GM21825 (cell line): ENCODE measurements around the gene PPFIBP1.
"Not testable (repeated sequence)": the region's sequence is repeated elsewhere in the genome, so short reads cannot be mapped to it uniquely, and the experiment has no call there.

Source experiments
- ATAC-seq: cut with Tn5 transposase; IDR thresholded peaks from one replicate; pipeline ENCODE4 v1.9.1; 2021; ENCODE audit warnings: mild to moderate bottlenecking, moderate library complexity; ENCODE audit not compliant: unreplicated experiment

PPFIBP1 gene

GRCh38 chr12:27651201-27651600, 127.2 kb downstream of the PPFIBP1 start:
- no peak for ATAC-seq

- no peak for ATAC-seq
Observed at GRCh38 chr12:27652174-27652763, 128.3 kb downstream of the PPFIBP1 start.

GRCh38 chr12:27653661-27654060, 129.7 kb downstream of the PPFIBP1 start:
- ATAC-seq: no peak

- ATAC-seq: not testable (repeated sequence)
Observed at GRCh38 chr12:27655476-27655875, 131.5 kb downstream of the PPFIBP1 start.

GRCh38 chr12:27657296-27657695, 133.3 kb downstream of the PPFIBP1 start:
- ATAC-seq: no peak

- ATAC-seq: no peak
Observed at GRCh38 chr12:27665704-27666103, 141.7 kb downstream of the PPFIBP1 start.

GRCh38 chr12:27666510-27666909, 142.5 kb downstream of the PPFIBP1 start:
- ATAC-seq: no peak

- ATAC-seq: no peak
Observed at GRCh38 chr12:27667540-27667939, 143.5 kb downstream of the PPFIBP1 start.

- no peak for ATAC-seq
Observed at GRCh38 chr12:27672051-27672450, 148.0 kb downstream of the PPFIBP1 start.

GRCh38 chr12:27672643-27673042, 148.6 kb downstream of the PPFIBP1 start:
- no peak for ATAC-seq

- no peak for ATAC-seq
Observed at GRCh38 chr12:27673101-27673718, 149.2 kb downstream of the PPFIBP1 start.

GRCh38 chr12:27674989-27675388, 151.0 kb downstream of the PPFIBP1 start:
- ATAC-seq: no peak

GRCh38 chr12:27680619-27681018, 156.6 kb downstream of the PPFIBP1 start:
- no peak for ATAC-seq

GRCh38 chr12:27682534-27682933, 158.5 kb downstream of the PPFIBP1 start:
- no peak for ATAC-seq

- ATAC-seq: no peak
Observed at GRCh38 chr12:27685274-27685673, 161.3 kb downstream of the PPFIBP1 start.

GRCh38 chr12:27686147-27686546, 162.1 kb downstream of the PPFIBP1 start:
- no peak for ATAC-seq

- no peak for ATAC-seq
Observed at GRCh38 chr12:27688671-27689070, 164.7 kb downstream of the PPFIBP1 start.

- ATAC-seq: no peak
Observed at GRCh38 chr12:27689558-27690180, 165.7 kb downstream of the PPFIBP1 start.

- ATAC-seq: no peak
Observed at GRCh38 chr12:27693403-27693802, 169.4 kb downstream of the PPFIBP1 start.

GRCh38 chr12:27695556-27696292, 171.7 kb downstream of the PPFIBP1 start:
- ATAC-seq: no peak

- ATAC-seq: no peak
Observed at GRCh38 chr12:27696293-27696652, 172.3 kb downstream of the PPFIBP1 start, which contains the start of gene REP15. TSS of gene REP15 (plus strand) at chr12:27696447. CDS start at chr12:27696563, 116 bp downstream.
